ENCODE results near the gene FYN.

Gene FYN

DNA sequence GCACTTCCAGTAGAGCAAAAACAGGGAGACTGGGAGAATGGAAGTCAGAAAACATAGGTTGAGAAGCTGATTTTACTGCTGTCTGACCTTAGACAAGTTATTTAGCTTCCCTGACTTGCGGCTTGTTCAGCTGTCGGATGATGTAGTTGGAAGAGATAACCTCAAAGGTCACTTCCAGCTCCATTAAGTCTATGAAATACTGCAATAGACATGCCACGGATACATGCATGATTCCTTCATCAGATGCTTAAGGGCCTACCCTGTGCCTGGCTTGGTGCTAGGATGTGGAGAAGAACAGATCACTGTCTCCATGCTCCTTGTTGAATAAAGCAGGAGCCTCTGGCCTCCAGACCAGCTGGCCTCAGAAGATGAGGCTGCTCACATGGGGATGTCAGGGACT, 43.7 kb downstream of the FYN start:
- peaks cover 0 to 11% of the 10 kb centered on the region in 2 experiments; a peak in 1 of 3 replicates for H3K36me3 ChIP-seq (ENCODE audit: control insufficient read depth in 2 of 2, insufficient read depth in 1 of 2, low read length in 2 of 2)
- H3K4me1 ChIP-seq (ENCODE audit: control insufficient read depth, insufficient read depth, low read length) = peaks cover 2% of the 10 kb centered on the region
- CTCF ChIA-PET = interaction anchor here (0.6 to 1.9 kb wide), 5 partner anchors 10 to 211 kb away, joined by 3 to 9 read pairs (median 3); no protein-coding TSS in a partner anchor
- no peak overlapping the region for H3K4me3 ChIP-seq (ENCODE audit: low read depth, low read length)
- no peak overlapping the region for H3K27ac ChIP-seq (ENCODE audit: extremely low read depth, low read depth, low read length)
- POLR2A ChIA-PET = no interaction called here
- TF ChIP-seq ZSCAN23 (tag by site-specific recombination; IDR thresholded peaks at IDR 0.05) (no peak), ZNF629 (tag by site-specific recombination; IDR thresholded peaks at IDR 0.05) (no peak), ZNF10 (tag by site-specific recombination; IDR thresholded peaks at IDR 0.05) (no peak), ZNF707 (tag by site-specific recombination; IDR thresholded peaks at IDR 0.05) (no peak)
- H3K9me3 ChIP-seq (ENCODE audit: control insufficient read depth, insufficient read depth, low read depth, low read length) = no peaks in the 10 kb centered on the region

DNA sequence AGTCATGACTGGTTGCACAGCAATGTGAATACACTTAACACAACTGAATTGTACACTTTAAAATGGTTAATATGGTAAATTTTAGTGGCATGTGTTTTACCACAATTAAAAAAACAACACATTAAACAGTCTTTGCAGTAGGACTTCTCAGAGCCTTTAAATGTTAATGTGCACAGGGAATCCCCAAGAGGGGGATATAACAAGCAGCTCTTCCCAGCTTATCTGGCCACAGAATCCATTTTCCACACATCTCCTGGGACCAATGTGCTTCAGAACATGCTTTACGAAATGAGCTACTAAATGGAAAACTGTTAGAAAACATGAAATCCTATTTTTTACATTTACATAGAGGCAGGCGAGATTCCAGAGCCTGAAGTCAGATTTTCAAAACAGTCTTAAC, 44.4 kb downstream of the FYN start:
- H3K4me3 ChIP-seq (ENCODE audit: low read depth, low read length) = no peak overlapping the region
- TF ChIP-seq KLF7 (tag by site-specific recombination; IDR thresholded peaks at IDR 0.05; ENCODE audit: borderline replicate concordance) = no peak
- peak; percentile 68; the same call in 1 of the 2 replicates for TF ChIP-seq ZNF239 (tag by site-specific recombination; IDR thresholded peaks at IDR 0.05)
- no peak overlapping the region for H3K27ac ChIP-seq (ENCODE audit: extremely low read depth, low read depth, low read length)
- ChIA-PET CTCF (interaction anchor here (0.6 to 1.9 kb wide), 4 partner anchors 11 to 212 kb away, joined by 3 to 9 read pairs (median 3); no protein-coding TSS in a partner anchor), POLR2A (interaction anchor here (0.6 kb wide), 1 partner anchor 751 kb away, joined by 3 read pairs; no protein-coding TSS in a partner anchor)
- H3K36me3 ChIP-seq (ENCODE audit: control insufficient read depth in 2 of 2, insufficient read depth in 1 of 2, low read length in 2 of 2) = peaks cover 0 to 5% of the 10 kb centered on the region in 2 experiments; a peak in 1 of 3 replicates
- H3K4me1 ChIP-seq (ENCODE audit: control insufficient read depth, insufficient read depth, low read length) = peaks cover 7% of the 10 kb centered on the region
- H3K9me3 ChIP-seq (ENCODE audit: control insufficient read depth, insufficient read depth, low read depth, low read length) = no peaks in the 10 kb centered on the region

GRCh38 chr6:111825439-111826086, 47.7 kb downstream of the FYN start:
- CTCF ChIA-PET = interaction anchor here (0.6 to 1.1 kb wide), 2 partner anchors 15 to 17 kb away, joined by 3 read pairs; no protein-coding TSS in a partner anchor
- H3K36me3 ChIP-seq (ENCODE audit: control insufficient read depth in 2 of 2, insufficient read depth in 1 of 2, low read length in 2 of 2) = peaks cover 0 to 5% of the 10 kb centered on the region in 2 experiments; a peak in 1 of 3 replicates
- POLR2A ChIA-PET = no interaction called here
- TF ChIP-seq ZBTB20 (tag by site-specific recombination; IDR thresholded peaks at IDR 0.05) (peak; percentile 73), ZNF600 (tag by site-specific recombination; IDR thresholded peaks at IDR 0.05) (peak; percentile 62; the same call in 1 of the 2 replicates), ZIC2 (tag by site-specific recombination; IDR thresholded peaks at IDR 0.05) (no peak)
- peaks cover 10% of the 10 kb centered on the region for H3K4me1 ChIP-seq (ENCODE audit: control insufficient read depth, insufficient read depth, low read length)
- H3K9me3 ChIP-seq (ENCODE audit: control insufficient read depth, insufficient read depth, low read depth, low read length) = no peaks in the 10 kb centered on the region
- no peak overlapping the region for H3K4me3 ChIP-seq (ENCODE audit: low read depth, low read length)
- H3K27ac ChIP-seq (ENCODE audit: extremely low read depth, low read depth, low read length) = no peak overlapping the region

- H3K4me3 ChIP-seq (ENCODE audit: low read depth, low read length) = no peak overlapping the region
- peaks cover 0 to 7% of the 10 kb centered on the region in 2 experiments; a peak in 1 of 3 replicates for H3K36me3 ChIP-seq (ENCODE audit: control insufficient read depth in 2 of 2, insufficient read depth in 1 of 2, low read length in 2 of 2)
- TF ChIP-seq, protein P1, sequence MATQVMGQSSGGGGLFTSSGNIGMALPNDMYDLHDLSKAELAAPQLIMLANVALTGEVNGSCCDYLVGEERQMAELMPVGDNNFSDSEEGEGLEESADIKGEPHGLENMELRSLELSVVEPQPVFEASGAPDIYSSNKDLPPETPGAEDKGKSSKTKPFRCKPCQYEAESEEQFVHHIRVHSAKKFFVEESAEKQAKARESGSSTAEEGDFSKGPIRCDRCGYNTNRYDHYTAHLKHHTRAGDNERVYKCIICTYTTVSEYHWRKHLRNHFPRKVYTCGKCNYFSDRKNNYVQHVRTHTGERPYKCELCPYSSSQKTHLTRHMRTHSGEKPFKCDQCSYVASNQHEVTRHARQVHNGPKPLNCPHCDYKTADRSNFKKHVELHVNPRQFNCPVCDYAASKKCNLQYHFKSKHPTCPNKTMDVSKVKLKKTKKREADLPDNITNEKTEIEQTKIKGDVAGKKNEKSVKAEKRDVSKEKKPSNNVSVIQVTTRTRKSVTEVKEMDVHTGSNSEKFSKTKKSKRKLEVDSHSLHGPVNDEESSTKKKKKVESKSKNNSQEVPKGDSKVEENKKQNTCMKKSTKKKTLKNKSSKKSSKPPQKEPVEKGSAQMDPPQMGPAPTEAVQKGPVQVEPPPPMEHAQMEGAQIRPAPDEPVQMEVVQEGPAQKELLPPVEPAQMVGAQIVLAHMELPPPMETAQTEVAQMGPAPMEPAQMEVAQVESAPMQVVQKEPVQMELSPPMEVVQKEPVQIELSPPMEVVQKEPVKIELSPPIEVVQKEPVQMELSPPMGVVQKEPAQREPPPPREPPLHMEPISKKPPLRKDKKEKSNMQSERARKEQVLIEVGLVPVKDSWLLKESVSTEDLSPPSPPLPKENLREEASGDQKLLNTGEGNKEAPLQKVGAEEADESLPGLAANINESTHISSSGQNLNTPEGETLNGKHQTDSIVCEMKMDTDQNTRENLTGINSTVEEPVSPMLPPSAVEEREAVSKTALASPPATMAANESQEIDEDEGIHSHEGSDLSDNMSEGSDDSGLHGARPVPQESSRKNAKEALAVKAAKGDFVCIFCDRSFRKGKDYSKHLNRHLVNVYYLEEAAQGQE (tag by site-specific recombination; IDR thresholded peaks at IDR 0.05) = peak; percentile 78
- TF ChIP-seq ZNF302 (tag by site-specific recombination; IDR thresholded peaks at IDR 0.05; ENCODE audit: low read depth) (no peak), ZIC2 (tag by site-specific recombination; IDR thresholded peaks at IDR 0.05) (no peak), PRDM1 (tag by site-specific recombination; IDR thresholded peaks at IDR 0.05) (0 out of 2 replicates have a peak, but pooled peaks have one; percentile 5)
- TF ChIP-seq, protein P2, sequence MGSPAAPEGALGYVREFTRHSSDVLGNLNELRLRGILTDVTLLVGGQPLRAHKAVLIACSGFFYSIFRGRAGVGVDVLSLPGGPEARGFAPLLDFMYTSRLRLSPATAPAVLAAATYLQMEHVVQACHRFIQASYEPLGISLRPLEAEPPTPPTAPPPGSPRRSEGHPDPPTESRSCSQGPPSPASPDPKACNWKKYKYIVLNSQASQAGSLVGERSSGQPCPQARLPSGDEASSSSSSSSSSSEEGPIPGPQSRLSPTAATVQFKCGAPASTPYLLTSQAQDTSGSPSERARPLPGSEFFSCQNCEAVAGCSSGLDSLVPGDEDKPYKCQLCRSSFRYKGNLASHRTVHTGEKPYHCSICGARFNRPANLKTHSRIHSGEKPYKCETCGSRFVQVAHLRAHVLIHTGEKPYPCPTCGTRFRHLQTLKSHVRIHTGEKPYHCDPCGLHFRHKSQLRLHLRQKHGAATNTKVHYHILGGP (tag by site-specific recombination; IDR thresholded peaks at IDR 0.05) = no peak
- POLR2A ChIA-PET = no interaction called here
- no peak overlapping the region for H3K27ac ChIP-seq (ENCODE audit: extremely low read depth, low read depth, low read length)
- CTCF ChIA-PET = interaction anchor here (0.6 to 1.3 kb wide), 4 partner anchors 8 to 184 kb away, joined by 3 to 5 read pairs (median 4); no protein-coding TSS in a partner anchor
- H3K9me3 ChIP-seq (ENCODE audit: control insufficient read depth, insufficient read depth, low read depth, low read length) = no peaks in the 10 kb centered on the region
- H3K4me1 ChIP-seq (ENCODE audit: control insufficient read depth, insufficient read depth, low read length) = peaks cover 10% of the 10 kb centered on the region
Measured at GRCh38 chr6:111824608-111825337, 48.5 kb downstream of the FYN start.

All from HEK293 (cell line).